GM12873 (cell line): ENCODE measurements around the gene HBD.

Source experiments
- TF ChIP-seq, protein P1 (sequence below): IDR thresholded peaks from 2 replicates; pipeline ENCODE4 v1.5.1; 2012; ENCODE audit warnings: low read depth, mild to moderate bottlenecking, moderate library complexity, low read length, control low read depth; ENCODE audit not compliant: insufficient read depth; ENCODE audit errors: missing control alignments

HBD gene

DNA sequence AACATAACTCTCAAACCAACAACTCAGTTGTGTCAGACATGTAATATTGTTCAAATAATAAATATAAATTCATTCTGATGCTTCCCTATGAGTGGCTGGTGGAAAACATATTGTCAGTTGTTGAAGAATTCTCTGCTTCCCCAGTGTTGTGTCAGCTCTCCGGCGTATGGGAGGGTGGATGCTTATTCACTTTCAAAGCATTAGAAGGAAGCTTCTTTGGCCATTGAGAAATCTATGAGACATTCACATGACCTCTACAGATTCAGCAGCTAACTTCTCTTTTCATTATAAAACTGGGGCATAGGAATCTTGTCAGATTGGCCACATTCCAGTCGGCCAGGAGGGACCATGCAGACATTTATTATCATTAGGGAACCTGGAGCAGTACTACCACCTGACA, 36.7 kb downstream of the HBD start:
- TF ChIP-seq, protein P1, sequence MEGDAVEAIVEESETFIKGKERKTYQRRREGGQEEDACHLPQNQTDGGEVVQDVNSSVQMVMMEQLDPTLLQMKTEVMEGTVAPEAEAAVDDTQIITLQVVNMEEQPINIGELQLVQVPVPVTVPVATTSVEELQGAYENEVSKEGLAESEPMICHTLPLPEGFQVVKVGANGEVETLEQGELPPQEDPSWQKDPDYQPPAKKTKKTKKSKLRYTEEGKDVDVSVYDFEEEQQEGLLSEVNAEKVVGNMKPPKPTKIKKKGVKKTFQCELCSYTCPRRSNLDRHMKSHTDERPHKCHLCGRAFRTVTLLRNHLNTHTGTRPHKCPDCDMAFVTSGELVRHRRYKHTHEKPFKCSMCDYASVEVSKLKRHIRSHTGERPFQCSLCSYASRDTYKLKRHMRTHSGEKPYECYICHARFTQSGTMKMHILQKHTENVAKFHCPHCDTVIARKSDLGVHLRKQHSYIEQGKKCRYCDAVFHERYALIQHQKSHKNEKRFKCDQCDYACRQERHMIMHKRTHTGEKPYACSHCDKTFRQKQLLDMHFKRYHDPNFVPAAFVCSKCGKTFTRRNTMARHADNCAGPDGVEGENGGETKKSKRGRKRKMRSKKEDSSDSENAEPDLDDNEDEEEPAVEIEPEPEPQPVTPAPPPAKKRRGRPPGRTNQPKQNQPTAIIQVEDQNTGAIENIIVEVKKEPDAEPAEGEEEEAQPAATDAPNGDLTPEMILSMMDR = no peak

DNA sequence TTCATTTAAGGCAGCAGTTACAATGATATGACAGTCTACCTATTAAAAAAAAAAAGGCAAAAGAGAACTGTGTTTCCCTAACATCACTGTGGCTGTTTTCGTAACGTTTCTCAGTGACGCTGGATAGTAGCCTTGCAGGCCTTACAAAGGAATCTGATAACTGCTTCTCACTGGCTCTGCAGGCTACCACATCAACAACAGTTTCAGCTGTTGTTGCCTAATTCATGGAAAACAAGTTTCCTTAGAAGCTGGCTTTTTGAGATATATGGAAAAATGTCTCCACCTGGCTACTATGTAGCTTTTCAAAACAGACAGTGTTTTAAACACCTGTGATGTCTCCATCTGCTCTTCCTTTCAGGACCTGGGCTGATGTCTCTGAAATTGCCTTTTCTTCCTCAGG, 37.6 kb downstream of the HBD start:
- TF ChIP-seq, protein P1 = no peak

DNA sequence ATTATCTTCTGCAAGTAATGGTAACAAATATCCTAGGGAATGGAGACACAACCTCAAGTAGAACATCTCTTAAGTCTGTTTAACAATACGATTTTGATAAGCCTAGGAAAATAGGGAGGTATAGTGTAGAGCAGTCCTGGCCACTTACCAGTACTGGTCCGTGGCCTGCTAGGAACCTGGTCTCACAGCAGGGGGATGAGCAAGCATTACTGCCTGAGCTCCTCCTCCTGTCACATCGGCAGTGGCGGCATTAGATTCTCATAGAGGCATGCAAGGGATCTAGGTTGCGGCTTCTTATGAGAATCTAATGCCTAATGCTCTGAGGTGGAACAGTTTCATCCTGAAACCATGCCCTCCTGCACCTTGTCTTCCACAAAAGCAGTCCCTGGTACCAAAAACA, 38.2 kb downstream of the HBD start:
- TF ChIP-seq, protein P1 = no peak

DNA sequence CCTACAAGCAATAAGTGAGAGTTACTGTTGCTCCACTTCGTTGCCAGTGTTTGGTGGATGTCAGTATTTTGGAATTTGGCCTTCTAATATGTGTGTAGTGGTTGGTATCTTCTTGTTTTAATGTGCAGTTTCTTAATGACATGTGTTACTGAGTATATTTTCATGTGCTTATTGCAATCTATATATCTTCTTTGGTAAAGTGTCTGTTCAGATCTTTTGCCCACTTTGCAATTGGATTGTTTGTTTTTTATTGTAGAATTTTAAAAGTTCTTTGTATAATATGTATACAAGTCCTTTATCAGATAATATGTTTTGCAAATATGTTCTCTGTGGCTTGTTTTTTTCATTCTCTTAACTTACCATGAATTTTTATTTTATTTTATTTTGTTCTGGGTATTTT, 41.5 kb downstream of the HBD start:
- TF ChIP-seq, protein P1 = no peak

DNA sequence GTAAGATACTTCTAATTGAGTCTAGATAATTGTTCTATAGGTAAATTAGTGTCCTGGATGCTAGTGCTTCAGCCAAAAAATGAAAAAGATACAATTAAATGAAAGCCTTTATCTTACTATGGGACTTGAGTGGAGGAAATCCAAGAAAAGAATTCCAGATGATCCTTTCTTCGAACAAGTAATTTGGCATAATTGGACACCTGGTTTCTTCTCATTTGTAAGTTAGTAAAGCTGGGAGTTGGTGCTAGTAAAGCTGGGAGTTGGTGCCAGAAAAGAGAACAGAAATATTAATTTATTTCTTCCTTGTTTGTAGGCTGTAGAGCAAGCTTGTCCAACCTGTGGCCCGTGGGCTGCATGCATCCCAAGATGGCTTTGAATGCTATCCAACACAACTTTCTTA, 46.1 kb downstream of the HBD start:
- TF ChIP-seq, protein P1 = no peak
